Loucy (cell line): ENCODE data around the gene STAC3.

Experiments used
- H2AFZ ChIP-seq: fragments of 200-600 bp; sonication (generic); 2 replicates; pipeline ENCODE4 v1.6.0; 2016; ENCODE audit warnings: antibody characterized with exemption, mild to moderate bottlenecking, low read length, moderate library complexity
- H3F3A ChIP-seq: fragments of 200-600 bp; 2 replicates; pipeline ENCODE4 v1.6.0; 2016; ENCODE audit warnings: antibody characterized with exemption, low read depth, mild to moderate bottlenecking
- H3K27me3 ChIP-seq: fragments of 200-600 bp; sonication (generic); 2 replicates; pipeline ENCODE4 v1.6.1; 2014; ENCODE audit warnings: low read length, mild to moderate bottlenecking; ENCODE audit not compliant: insufficient read depth, poor library complexity, severe bottlenecking
- H3K36me3 ChIP-seq: fragments of 200-600 bp; sonication (generic); 2 replicates; pipeline ENCODE4 v1.6.1; 2016; ENCODE audit warnings: low read length; ENCODE audit not compliant: insufficient read depth
- H3K4me1 ChIP-seq: fragments of 200-600 bp; sonication (generic); 2 replicates; pipeline ENCODE4 v1.5.1; 2014; ENCODE audit warnings: low read length, mild to moderate bottlenecking; ENCODE audit not compliant: insufficient read depth, poor library complexity, severe bottlenecking
- H3K4me2 ChIP-seq: fragments of 200-600 bp; sonication (generic); 2 replicates; pipeline ENCODE4 v1.6.0; 2014; ENCODE audit warnings: antibody characterized with exemption, low read length, low read depth, mild to moderate bottlenecking; ENCODE audit not compliant: poor library complexity, severe bottlenecking
- H3K4me3 ChIP-seq: fragments of 200-600 bp; sonication (generic); 2 replicates; pipeline ENCODE4 v1.5.1; 2014; ENCODE audit warnings: low read length, mild to moderate bottlenecking, mixed read lengths; ENCODE audit not compliant: poor library complexity, severe bottlenecking
- H3K79me2 ChIP-seq: fragments of 200-600 bp; sonication (generic); 2 replicates; pipeline ENCODE4 v1.6.1; 2014; ENCODE audit warnings: low read length; ENCODE audit not compliant: insufficient read depth
- H3K9ac ChIP-seq: fragments of 200-600 bp; sonication (generic); 2 replicates; pipeline ENCODE4 v1.6.0; 2014; ENCODE audit warnings: mild to moderate bottlenecking, low read depth, low read length, moderate library complexity; ENCODE audit not compliant: poor library complexity, severe bottlenecking
- H3K9me2 ChIP-seq: fragments of 200-600 bp; sonication (generic); replicated peaks from 2 replicates; pipeline ENCODE4 v1.6.1; 2016; ENCODE audit warnings: low read depth, low read length, mixed read lengths
- H3K9me3 ChIP-seq: fragments of 200-600 bp; sonication (generic); 2 replicates; pipeline ENCODE4 v1.6.1; 2014; ENCODE audit warnings: mild to moderate bottlenecking, antibody characterized with exemption, low read length, low read depth; ENCODE audit not compliant: insufficient read depth
- H4K20me1 ChIP-seq: fragments of 200-600 bp; sonication (generic); 2 replicates; pipeline ENCODE4 v1.6.0; 2014; ENCODE audit warnings: antibody characterized with exemption, low read length, mild to moderate bottlenecking; ENCODE audit not compliant: insufficient read depth, poor library complexity, severe bottlenecking
- CTCF ChIP-seq: fragments of 200-600 bp; sonication (generic); conservative IDR thresholded peaks from 2 replicates; pipeline ENCODE4 v1.5.1; 2014; ENCODE audit warnings: mild to moderate bottlenecking, antibody characterized with exemption, low read length
- EZH2phosphoT487 ChIP-seq: fragments of 200-600 bp; IDR thresholded peaks from 2 replicates; pipeline ENCODE4 v1.6.1; 2018; ENCODE audit warnings: antibody characterized with exemption, mild to moderate bottlenecking, moderate library complexity, borderline replicate concordance

STAC3 gene

GRCh38 chr12:57218030-57218853, 32.7 kb downstream of the STAC3 start:
- no peaks in the 10 kb centered on the region for H3K9me2 ChIP-seq
- H3K27me3 ChIP-seq = no peaks in the 10 kb centered on the region
- H3K9ac ChIP-seq = no peak overlapping the region
- H3F3A ChIP-seq = no peaks in the 10 kb centered on the region
- no peak overlapping the region for H2AFZ ChIP-seq
- no peaks in the 10 kb centered on the region for H3K9me3 ChIP-seq
- no peak overlapping the region for H3K4me3 ChIP-seq
- H3K79me2 ChIP-seq = no peaks in the 10 kb centered on the region
- no peaks in the 10 kb centered on the region for H4K20me1 ChIP-seq
- H3K4me1 ChIP-seq = peaks cover 18% of the 10 kb centered on the region
- no peaks in the 10 kb centered on the region for H3K36me3 ChIP-seq
- TF ChIP-seq CTCF (no peak), EZH2phosphoT487 (no peak)
- no peak overlapping the region for H3K4me2 ChIP-seq

- TF ChIP-seq CTCF (no peak), EZH2phosphoT487 (no peak)
- H2AFZ ChIP-seq = no peak overlapping the region
These were observed 33.8 kb downstream of the STAC3 start for GRCh38 chr12:57216921-57217879.

GRCh38 chr12:57216014-57216911, 34.7 kb downstream of the STAC3 start, which contains the start of gene NXPH4:
TSS of gene NXPH4 (plus strand) at chr12:57216794. CDS start at chr12:57216970, 176 bp downstream.
- Histone ChIP-seq H3K4me1 (peaks cover 9% of the 10 kb centered on the region), H3K9me2 (no peaks in the 10 kb centered on the region), H3K27me3 (no peaks in the 10 kb centered on the region), H3F3A (no peaks in the 10 kb centered on the region), H3K4me2 (no peak within 1 kb of the TSS), H3K36me3 (no peaks in the 10 kb centered on the region), H3K9ac (no peak within 1 kb of the TSS), H4K20me1 (no peaks in the 10 kb centered on the region), H3K4me3 (no peak within 1 kb of the TSS), H3K9me3 (no peaks in the 10 kb centered on the region), H3K79me2 (no peaks in the 10 kb centered on the region), H2AFZ (no peak within 1 kb of the TSS)
- TF ChIP-seq CTCF (no peak), EZH2phosphoT487 (no peak)

More at GRCh38 chr12:57216921-57217879, 33.8 kb downstream of the STAC3 start:
- H3K9me2 ChIP-seq = no peaks in the 10 kb centered on the region
- H3K36me3 ChIP-seq = no peaks in the 10 kb centered on the region
- H3K9me3 ChIP-seq = no peaks in the 10 kb centered on the region
- no peaks in the 10 kb centered on the region for H3K79me2 ChIP-seq
- H3K9ac ChIP-seq = no peak overlapping the region
- H3K4me1 ChIP-seq = peaks cover 9% of the 10 kb centered on the region
- H3K27me3 ChIP-seq = no peaks in the 10 kb centered on the region
- no peak overlapping the region for H3K4me2 ChIP-seq
- H3F3A ChIP-seq = no peaks in the 10 kb centered on the region
- no peaks in the 10 kb centered on the region for H4K20me1 ChIP-seq
- no peak overlapping the region for H3K4me3 ChIP-seq
